ENCODE results near the gene OSM. TPM values are rescaled to one million over a fixed set of nuclear protein-coding genes. Genes with fewer than 3 reads are reported as not detected.

OSM gene
- total RNA-seq, 6 experiments from 2014 or later, result not detected

GRCh38 chr22:30292069-30292970 is 25.7 kb upstream of the OSM start:
- H3K27ac Mint-ChIP-seq, result no peak overlapping the region
- peaks cover 4% of the 10 kb centered on the region for H3K27me3 Mint-ChIP-seq (ENCODE audit: insufficient read depth)
- TF ChIP-seq CTCF (IDR thresholded peaks at IDR 0.05), result no peak
- peaks cover 27% of the 10 kb centered on the region for H3K4me1 Mint-ChIP-seq (ENCODE audit: low read depth)
- no peaks in the 10 kb centered on the region for H3K9me3 Mint-ChIP-seq
- no peak for DNase-seq
- H3K4me3 Mint-ChIP-seq, result no peak overlapping the region
- peaks cover 14% of the 10 kb centered on the region; the same call in 1 of the 2 replicates for H3K36me3 Mint-ChIP-seq (ENCODE audit: low read depth)

- no peak overlapping the region for H3K4me3 Mint-ChIP-seq
- no peak for DNase-seq
- H3K36me3 Mint-ChIP-seq (ENCODE audit: low read depth), result peaks cover 10% of the 10 kb centered on the region; the same call in 1 of the 2 replicates
- peaks cover 27% of the 10 kb centered on the region for H3K4me1 Mint-ChIP-seq (ENCODE audit: low read depth)
- no peaks in the 10 kb centered on the region for H3K9me3 Mint-ChIP-seq
- no peak for TF ChIP-seq CTCF (IDR thresholded peaks at IDR 0.05)
- H3K27ac Mint-ChIP-seq, result peak overlapping the region; percentile 69
- H3K27me3 Mint-ChIP-seq (ENCODE audit: insufficient read depth), result peaks cover 7% of the 10 kb centered on the region
Measured at GRCh38 chr22:30291058-30291892, 24.6 kb upstream of the OSM start.

GRCh38 chr22:30290342-30291057 is 23.8 kb upstream of the OSM start:
- H3K36me3 Mint-ChIP-seq (ENCODE audit: low read depth), result peaks cover 10% of the 10 kb centered on the region; the same call in 1 of the 2 replicates
- peaks cover 27% of the 10 kb centered on the region for H3K4me1 Mint-ChIP-seq (ENCODE audit: low read depth)
- TF ChIP-seq CTCF (IDR thresholded peaks at IDR 0.05), result no peak
- peak overlapping the region; percentile 69 for H3K27ac Mint-ChIP-seq
- peak; percentile 36 for DNase-seq
- H3K9me3 Mint-ChIP-seq, result no peaks in the 10 kb centered on the region
- peak overlapping the region; percentile 82 for H3K4me3 Mint-ChIP-seq
- H3K27me3 Mint-ChIP-seq (ENCODE audit: insufficient read depth), result peaks cover 3% of the 10 kb centered on the region

- no peaks in the 10 kb centered on the region for H3K9me3 Mint-ChIP-seq
- peak overlapping the region; percentile 82 for H3K4me3 Mint-ChIP-seq
- no peak for DNase-seq
- H3K27ac Mint-ChIP-seq, result peak overlapping the region; percentile 69
- TF ChIP-seq CTCF (IDR thresholded peaks at IDR 0.05), result peak; percentile 6; the same call in 1 of the 2 replicates
- H3K27me3 Mint-ChIP-seq (ENCODE audit: insufficient read depth), result peaks cover 3% of the 10 kb centered on the region
- H3K4me1 Mint-ChIP-seq (ENCODE audit: low read depth), result peaks cover 27% of the 10 kb centered on the region
- H3K36me3 Mint-ChIP-seq (ENCODE audit: low read depth), result peaks cover 10% of the 10 kb centered on the region; the same call in 1 of the 2 replicates
Measured at GRCh38 chr22:30289980-30290313, 23.3 kb upstream of the OSM start.

Data from HFFc6 (cell line).